ENCODE measurements around the gene ASPSCR1.

- no peak for TF ChIP-seq POLR2A (IDR thresholded peaks at IDR 0.05; ENCODE audit: extremely low read depth, insufficient read length)
- TF ChIP-seq CTCF (IDR thresholded peaks at IDR 0.05; ENCODE audit: low read depth, low read length), result no peak
- TF ChIP-seq MAX (IDR thresholded peaks at IDR 0.05; ENCODE audit: low read depth, low read length), result no peak
Measured at GRCh38 chr17:82018152-82018988, 40.9 kb downstream of the ASPSCR1 start.
